SIG-M5 (cell line): Measurements from ENCODE around the gene FOXL1.

ENCODE experiments used
- DNase-seq: peaks from one replicate; lab custom pipeline; 2025; lab: John Stamatoyannopoulos, UW

Gene FOXL1

GRCh38 chr16:86578061-86578599 lies at the start of gene FOXL1:
TSS of gene FOXL1 (plus strand) at chr16:86578549. CDS start at chr16:86578724, 175 bp downstream.
- DNase-seq = no peak

DNA sequence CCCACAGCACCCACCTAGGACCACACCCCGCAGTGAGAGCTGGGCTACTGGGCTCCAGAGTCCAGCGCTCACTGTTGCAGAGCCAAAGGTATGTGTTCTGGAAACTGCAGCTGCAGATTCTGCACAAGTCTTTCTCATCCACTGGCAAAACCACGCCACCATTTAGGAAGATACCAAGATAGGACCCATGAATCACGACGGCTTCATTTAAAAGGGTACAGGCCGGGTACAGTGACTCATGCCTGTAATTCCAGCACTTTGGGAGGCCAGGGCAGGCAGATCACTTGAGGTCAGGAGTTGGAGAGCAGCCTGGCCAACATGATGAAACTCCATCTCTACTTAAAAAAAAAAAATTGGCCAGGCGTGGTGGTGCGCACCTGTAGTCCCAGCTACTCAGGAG lies 49.2 kb upstream of the FOXL1 start:
- no peak for DNase-seq

- DNase-seq = no peak
Observed at GRCh38 chr16:86530251-86531190, 47.8 kb upstream of the FOXL1 start.

DNA sequence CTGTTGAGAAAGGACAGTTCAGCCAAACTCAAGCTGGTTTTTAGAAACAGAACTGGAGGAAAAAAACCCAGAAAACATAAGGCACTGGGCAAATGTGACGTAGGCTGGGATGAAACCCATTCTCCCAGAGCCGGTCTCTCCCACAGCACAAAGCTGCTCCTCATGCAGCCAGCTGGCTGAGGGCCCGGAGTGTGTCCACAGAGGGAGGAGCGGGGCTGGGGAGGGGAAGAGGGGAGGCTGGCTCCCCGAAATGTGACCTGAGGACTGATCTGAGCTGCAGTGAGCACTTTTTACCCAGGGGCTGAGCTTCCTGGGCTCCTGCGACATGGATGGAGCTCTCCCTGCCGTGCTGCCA lies 47.2 kb upstream of the FOXL1 start:
- DNase-seq = no peak

DNA sequence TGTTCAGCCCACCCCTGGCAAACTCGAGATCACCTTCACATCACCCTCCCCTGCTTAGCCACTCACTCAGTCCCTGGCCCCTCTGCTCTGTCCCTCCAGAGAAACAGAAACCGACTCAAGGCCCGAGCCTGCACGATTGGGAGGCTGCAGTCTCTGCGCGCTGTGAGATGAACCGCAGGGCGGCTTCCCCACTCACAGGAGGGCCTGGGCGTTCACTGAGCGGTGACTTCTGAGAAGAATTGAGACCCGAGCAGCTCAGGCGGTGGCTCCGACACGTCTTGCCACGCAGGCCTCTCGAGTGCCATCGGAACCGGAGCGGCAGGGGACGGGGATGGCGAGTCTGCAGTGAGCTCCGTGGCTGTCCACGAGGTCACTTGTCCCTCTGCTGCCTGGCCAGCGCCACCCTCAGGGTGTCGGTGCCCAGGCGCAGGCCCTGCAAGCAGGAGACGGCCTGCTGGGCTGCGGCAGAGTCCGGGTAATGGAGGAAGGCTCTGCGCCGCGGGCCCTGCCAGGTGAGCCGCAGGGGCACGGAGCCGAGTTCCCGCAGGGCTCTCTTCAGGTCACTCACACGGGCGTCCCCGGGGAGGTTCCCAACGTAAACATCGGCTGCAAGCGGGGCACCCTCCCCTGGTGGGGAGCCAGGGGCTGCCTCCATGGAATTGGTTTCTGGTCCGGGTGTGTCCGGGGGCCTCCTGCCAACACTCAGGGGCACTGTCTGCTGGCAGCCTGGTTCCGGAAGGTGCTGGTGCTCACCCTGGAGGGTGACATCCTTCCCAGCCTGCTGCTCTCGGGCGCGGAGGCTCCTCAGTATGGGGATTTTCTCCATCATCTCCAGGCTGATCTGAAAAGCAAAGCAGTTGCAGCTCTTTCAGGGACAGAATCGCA lies 46.5 kb upstream of the FOXL1 start:
- no peak for DNase-seq

- DNase-seq = no peak
Observed at GRCh38 chr16:86532526-86532815, 45.9 kb upstream of the FOXL1 start.

- no peak for DNase-seq
Observed at GRCh38 chr16:86533076-86533475, 45.3 kb upstream of the FOXL1 start.

DNA sequence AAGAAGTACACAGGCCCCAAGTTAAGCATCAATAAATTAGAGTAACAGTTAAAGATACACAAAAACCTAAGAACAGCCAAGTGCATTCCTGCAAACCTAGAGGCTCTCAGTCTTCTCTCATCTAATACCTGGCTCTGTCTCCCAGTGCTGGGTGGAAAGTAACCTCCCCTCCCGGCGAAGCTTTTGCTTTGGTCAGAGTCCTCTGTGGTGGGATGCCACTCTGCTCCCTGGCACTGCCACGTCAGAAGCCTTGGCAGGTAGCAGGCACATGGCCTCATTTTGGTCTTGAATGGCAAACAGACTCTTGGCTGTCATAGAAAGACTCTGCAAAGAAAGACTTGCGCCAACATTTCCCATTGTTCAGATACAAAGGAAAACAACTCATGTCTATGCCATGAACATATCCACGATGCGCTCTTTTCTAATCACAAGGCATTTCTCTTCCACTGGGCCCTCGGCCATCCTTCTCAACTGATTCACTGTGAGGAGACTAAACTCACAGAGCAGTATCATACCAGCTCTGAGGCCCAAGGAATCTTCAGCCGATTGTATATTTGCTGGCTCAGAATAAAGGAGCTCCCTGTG lies 44.5 kb upstream of the FOXL1 start:
- DNase-seq = no peak

DNA sequence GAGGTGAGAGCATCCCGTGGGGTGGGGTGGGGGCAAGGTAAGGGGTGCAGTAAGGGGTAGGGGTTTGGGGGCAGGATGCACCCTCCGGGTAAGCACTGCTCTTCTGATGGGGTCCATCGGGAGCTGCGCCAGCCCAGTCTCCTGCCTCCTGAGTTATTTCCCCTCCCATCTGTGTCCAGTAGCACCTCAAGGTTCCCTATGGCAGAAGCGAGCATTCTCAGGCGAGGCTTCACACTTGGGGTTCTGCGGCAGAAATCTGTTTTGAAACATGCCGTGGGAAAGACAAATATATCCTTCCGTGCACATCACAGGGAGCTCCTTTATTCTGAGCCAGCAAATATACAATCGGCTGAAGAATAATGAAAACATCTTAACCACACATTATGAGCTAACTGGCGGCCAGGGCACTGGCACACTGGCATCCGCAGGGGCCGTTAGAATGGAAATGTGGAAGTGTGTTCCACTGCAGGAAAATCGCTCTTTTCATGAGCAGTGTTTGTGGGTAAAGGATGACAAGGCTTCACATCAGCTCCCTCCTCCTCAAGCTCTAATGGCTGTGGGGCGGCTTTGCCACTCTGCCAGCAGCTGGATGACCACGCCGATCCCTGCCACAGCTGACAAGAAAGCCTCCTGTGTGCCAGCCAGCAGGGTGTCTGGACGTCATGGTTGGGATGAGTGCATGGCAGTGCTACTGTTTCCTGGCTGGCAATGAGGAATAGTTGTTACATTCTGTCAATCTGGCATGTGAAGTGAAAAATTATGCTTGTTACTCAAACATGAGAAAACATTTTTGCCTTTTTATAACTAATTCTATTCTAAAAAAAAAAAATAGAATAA lies 43.4 kb upstream of the FOXL1 start:
- DNase-seq = no peak

DNA sequence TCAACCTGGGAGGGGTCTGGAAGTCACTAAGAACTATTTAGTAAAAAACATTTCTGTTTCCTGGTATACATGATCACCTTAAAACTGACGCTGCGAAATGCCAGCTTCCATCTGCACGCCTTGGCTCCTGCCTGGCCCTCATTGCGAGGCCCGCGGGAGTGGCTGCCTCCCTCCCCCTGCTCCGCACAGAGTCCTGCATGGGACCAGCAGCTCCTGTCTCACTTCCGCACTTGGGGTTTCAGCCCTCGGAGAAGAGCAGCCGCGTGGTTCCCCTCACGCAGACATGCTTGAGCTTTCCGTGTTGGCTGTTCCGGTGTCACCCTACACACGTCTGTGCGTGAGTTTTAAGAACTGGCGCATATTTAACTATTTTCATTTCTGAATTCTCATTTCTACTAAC lies 41.7 kb upstream of the FOXL1 start:
- DNase-seq = no peak

DNA sequence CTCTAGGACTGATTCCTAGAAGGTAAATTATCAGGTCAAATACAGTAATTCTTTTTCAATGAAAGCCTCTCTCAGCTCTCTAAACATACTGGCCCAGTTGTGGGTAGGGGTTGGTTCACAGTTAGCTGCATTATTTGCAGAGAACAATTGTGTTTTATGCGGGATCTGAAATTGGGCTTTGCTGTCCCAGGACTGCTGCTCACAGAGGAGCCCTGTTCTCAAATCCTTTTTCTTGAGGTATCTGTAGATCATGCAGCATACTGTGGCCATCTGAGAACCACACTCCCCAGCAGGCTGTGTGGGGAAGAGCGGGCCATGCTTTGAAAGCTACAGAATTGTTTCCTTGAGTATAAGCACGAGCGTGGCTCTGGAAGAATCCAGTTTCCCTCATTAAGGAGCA lies 40.9 kb upstream of the FOXL1 start:
- no peak for DNase-seq

GRCh38 chr16:86538196-86538780 lies 40.1 kb upstream of the FOXL1 start:
- no peak for DNase-seq

GRCh38 chr16:86540894-86541293 lies 37.5 kb upstream of the FOXL1 start:
- DNase-seq = no peak

- no peak for DNase-seq
Observed at GRCh38 chr16:86541560-86541959, 36.8 kb upstream of the FOXL1 start.

DNA sequence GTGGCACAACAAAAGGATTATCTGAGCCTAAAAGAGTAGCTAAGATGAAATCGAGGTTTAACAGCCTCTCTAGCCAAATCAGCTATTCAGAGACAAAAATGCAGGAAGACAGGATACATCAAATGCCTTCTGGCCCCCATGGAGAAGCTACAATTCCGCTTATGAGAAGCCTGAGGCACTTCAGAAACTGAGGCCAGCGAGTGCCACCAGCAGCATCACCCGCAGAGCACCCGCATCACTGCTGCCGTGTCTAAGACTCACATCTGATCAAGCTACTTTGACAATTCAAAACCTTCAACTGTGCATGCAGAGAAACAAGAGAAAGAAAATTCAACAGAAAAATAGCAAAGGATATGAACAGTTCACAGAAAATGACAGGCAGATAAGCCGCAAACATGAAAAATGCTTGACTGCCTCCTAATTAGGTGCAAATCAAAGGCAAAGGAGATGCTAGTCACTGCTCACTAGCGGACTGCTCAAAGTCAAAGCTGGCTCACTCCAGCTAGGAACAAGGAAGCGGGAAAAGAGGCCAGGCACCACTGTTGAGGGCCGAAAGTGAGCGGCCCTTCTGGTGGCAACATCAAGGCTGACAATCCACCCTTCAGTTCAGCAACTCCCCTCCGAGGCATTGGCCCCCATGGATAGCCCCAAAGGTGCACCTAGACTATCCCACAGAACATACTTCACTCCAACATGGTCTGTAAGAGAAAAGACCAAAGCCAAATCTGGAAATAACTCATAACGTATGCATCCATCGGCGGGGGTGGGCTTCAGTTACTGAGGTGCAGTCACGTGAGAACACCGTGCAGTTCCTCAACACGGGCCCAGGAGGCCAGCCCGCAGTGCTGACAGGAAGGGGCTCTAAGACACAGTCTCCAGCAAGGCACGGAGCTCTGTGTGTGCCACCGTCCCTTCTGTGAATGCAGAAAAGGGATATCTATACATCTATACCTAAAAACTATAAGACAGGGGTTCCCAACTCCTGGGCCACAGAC lies 35.3 kb upstream of the FOXL1 start:
- DNase-seq = no peak

- no peak for DNase-seq
Observed at GRCh38 chr16:86545481-86545880, 32.9 kb upstream of the FOXL1 start.

DNA sequence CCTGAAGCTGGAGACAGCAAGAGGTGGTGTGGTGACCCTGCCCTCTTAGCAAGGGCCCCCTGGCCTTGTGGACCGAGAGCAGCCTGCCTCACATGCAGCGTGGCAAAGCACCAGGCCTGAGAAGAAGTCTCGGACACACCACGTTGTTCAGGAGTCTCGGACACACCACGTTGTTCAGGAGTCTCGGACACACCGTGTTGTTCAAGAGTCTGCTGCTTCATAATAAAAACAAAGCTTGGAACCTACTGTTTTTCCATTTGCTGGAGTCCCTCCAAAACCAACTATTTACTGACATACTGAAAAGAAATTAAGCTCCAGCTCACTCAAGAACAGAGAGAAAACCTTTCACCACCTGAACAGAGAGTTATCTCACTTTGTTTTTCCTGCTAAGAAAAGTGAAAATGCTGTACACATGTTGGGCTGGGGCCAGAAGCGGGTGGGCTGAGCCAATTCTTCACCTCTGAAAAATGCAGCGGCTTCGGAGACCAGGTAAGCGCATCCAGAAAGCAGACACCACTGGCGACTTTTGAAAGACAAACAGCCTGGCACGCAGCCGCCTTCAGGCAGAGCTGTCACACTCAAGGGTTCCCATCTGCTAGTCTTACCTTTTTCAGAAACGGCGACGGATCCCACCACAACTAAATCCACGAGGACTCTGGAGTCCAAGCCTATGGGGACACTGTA lies 32.3 kb upstream of the FOXL1 start:
- no peak for DNase-seq

DNA sequence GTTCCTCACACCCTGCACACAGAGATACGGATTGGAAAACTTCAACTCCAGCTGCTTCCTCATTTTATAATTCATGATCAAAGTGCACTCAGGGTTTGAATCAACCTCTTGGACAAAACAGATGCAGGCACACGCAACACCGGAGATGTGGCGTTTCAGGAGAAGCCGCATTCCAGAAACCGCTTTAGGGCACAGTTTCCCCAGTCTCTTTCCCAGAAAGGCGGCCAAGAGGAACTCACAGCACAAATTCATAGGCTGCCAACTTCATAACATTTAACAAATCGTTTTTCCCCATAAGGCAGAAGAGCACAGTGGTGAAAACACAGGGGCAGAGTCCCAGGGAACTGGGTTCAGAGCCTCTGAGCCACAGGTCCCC lies 31.7 kb upstream of the FOXL1 start:
- DNase-seq = no peak

DNA sequence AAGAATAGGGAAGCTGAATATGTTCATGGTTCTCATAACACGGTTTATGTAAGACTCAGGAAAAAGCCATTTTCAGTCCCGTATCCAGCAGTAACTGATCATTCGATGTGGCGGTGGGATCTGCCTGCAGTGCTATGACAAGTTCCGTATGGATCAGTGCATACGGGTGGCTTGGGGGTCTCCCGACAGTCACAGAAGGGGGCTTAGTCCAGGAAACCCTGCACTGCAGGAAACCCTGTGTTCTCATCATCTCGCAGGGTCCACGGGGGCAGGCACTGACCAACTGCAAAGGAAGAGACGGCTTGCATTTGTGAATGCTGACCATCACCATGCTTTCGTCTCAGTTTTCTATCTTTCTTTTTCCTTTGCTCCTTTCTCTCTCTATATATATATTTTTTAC lies 31.1 kb upstream of the FOXL1 start:
- DNase-seq = no peak
